T follicular helper cell (primary cell): ENCODE results near the gene ALOX15B.

Experiments used
- DNase-seq: peaks from one replicate; pipeline ENCODE4 v3.0.0-alpha.2; 2020; ENCODE audit warnings: low read depth
- total RNA-seq, 2 experiments: gene quantifications; one replicate each; lab custom pipeline; 2026; lab: John Stamatoyannopoulos, UW

ALOX15B gene
- total RNA-seq, result 0 reads per million in 2 experiments

GRCh38 chr17:8038954-8039610 lies at the start of gene ALOX15B:
ALOX15B (plus strand) TSS chr17:8039059; CDS start chr17:8039156, 97 bp downstream.
- no peak for DNase-seq

- DNase-seq, result peak; percentile 85
These were observed 48.8 kb upstream of the ALOX15B start for GRCh38 chr17:7989781-7990655.

GRCh38 chr17:7992516-7992915 lies 46.3 kb upstream of the ALOX15B start:
- DNase-seq, result no peak

- no peak for DNase-seq
These were observed 45.9 kb upstream of the ALOX15B start for GRCh38 chr17:7992924-7993323.

- DNase-seq, result no peak
These were observed 44.8 kb upstream of the ALOX15B start for GRCh38 chr17:7993972-7994589.

- no peak for DNase-seq
These were observed 43.1 kb upstream of the ALOX15B start for GRCh38 chr17:7995724-7996123.

- no peak for DNase-seq
These were observed 41.7 kb upstream of the ALOX15B start for GRCh38 chr17:7997186-7997585.

- no peak for DNase-seq
These were observed 36.7 kb upstream of the ALOX15B start, which contains the start of gene GUCY2D for GRCh38 chr17:8001976-8002720. GUCY2D (plus strand) TSS chr17:8002615; CDS start chr17:8003048, 433 bp downstream.

- no peak for DNase-seq
These were observed 35.9 kb upstream of the ALOX15B start for GRCh38 chr17:8002721-8003593.

- no peak for DNase-seq
These were observed 35.2 kb upstream of the ALOX15B start for GRCh38 chr17:8003594-8004181.

- no peak for DNase-seq
These were observed 34.0 kb upstream of the ALOX15B start for GRCh38 chr17:8004899-8005298.

GRCh38 chr17:8005357-8005756 lies 33.5 kb upstream of the ALOX15B start:
- DNase-seq, result no peak

- no peak for DNase-seq
These were observed 32.7 kb upstream of the ALOX15B start for GRCh38 chr17:8005967-8006730.

GRCh38 chr17:8006836-8007680 lies 31.8 kb upstream of the ALOX15B start:
- no peak for DNase-seq

- no peak for DNase-seq
These were observed 31.0 kb upstream of the ALOX15B start for GRCh38 chr17:8007836-8008235.

GRCh38 chr17:8012045-8012580 lies 26.7 kb upstream of the ALOX15B start:
- DNase-seq, result no peak

GRCh38 chr17:8012996-8013640 lies 25.7 kb upstream of the ALOX15B start:
- DNase-seq, result no peak
